Panc1 (cell line): ENCODE data around the gene APPL2. TPM values are rescaled to one million over a fixed set of nuclear protein-coding genes. Genes with fewer than 3 reads are reported as not detected.

Source experiments
- ATAC-seq: fragments of 200-7000 bp; cut with Tn5 transposase; 2 replicates; pipeline ENCODE4 v1.9.1; 2020; ENCODE audit warnings: mild to moderate bottlenecking, moderate library complexity
- BruUV-seq: library from RNA; stranded (reverse); fragments of 400-500 nt; replicated peaks from 2 replicates; lab custom pipeline; 2021; lab: Mats Ljungman, UMichigan
- CTCF ChIA-PET: fragments of 300-600 bp; sonication (Branson Sonifier 250); formaldehyde crosslinking; loops from one replicate; lab custom pipeline; 2022; ENCODE audit warnings: antibody characterized with exemption; lab: Charles Lee
- POLR2A ChIA-PET: fragments of 300-600 bp; sonication (Branson Sonifier 250); formaldehyde crosslinking; loops from one replicate; lab custom pipeline; 2022; ENCODE audit warnings: antibody characterized with exemption; lab: Charles Lee
- DNase-seq: peaks from one replicate; pipeline ENCODE4 v3.0.0-alpha.2; 2010; ENCODE audit warnings: low read depth, low spot score
- H3K27ac ChIP-seq: 2 replicates; pipeline ENCODE4 v1.5.1; 2011; ENCODE audit warnings: mild to moderate bottlenecking, low read length, inconsistent platforms
- H3K27me3 ChIP-seq: fragments of 200-500 bp; sonication (Bioruptor generic); 2 replicates; pipeline ENCODE4 v1.6.0; 2014; ENCODE audit warnings: low read length, inconsistent platforms; ENCODE audit not compliant: control insufficient read depth, insufficient read depth
- H3K36me3 ChIP-seq: fragments of 200-500 bp; sonication (Bioruptor generic); 2 replicates; pipeline ENCODE4 v1.5.1; 2014; ENCODE audit warnings: inconsistent platforms, mild to moderate bottlenecking, low read length, moderate library complexity; ENCODE audit not compliant: control insufficient read depth, insufficient read depth
- H3K4me1 ChIP-seq: 2 replicates; pipeline ENCODE4 v1.5.1; 2011; ENCODE audit warnings: inconsistent platforms, mild to moderate bottlenecking, low read length, moderate library complexity; ENCODE audit not compliant: control insufficient read depth, insufficient read depth
- H3K4me3 ChIP-seq, 2 experiments: 2 replicates each; pipeline ENCODE4 v1.5.1; 2011 to 2012; ENCODE audit warnings: low read depth in 2 of 2, low read length in 2 of 2, mild to moderate bottlenecking in 2 of 2, inconsistent platforms in 1 of 2, moderate library complexity in 1 of 2
- H3K9me3 ChIP-seq: fragments of 200-500 bp; sonication (Bioruptor generic); 2 replicates; pipeline ENCODE4 v1.5.1; 2014; ENCODE audit warnings: low read depth, mild to moderate bottlenecking, inconsistent platforms, low read length, moderate library complexity; ENCODE audit not compliant: control insufficient read depth, insufficient read depth
- CTCF ChIP-seq: fragments of 450-650 bp; IDR thresholded peaks from 2 replicates; pipeline ENCODE4 v1.5.1; 2017; ENCODE audit warnings: mild to moderate bottlenecking
- POLR2AphosphoS5 ChIP-seq: IDR thresholded peaks from 2 replicates; pipeline ENCODE4 v1.6.1; 2012; ENCODE audit warnings: mild to moderate bottlenecking, low read depth, low read length, moderate library complexity
- SIN3A ChIP-seq: IDR thresholded peaks from 2 replicates; pipeline ENCODE4 v1.6.1; 2012; ENCODE audit warnings: low read depth, mild to moderate bottlenecking, low read length, moderate library complexity, borderline replicate concordance; ENCODE audit not compliant: insufficient read depth
- TCF7L2 ChIP-seq: IDR thresholded peaks from 2 replicates; pipeline ENCODE4 v1.6.1; 2011; ENCODE audit warnings: mild to moderate bottlenecking, low read depth, low read length, inconsistent platforms
- in situ Hi-C: cut with HindIII; loops from 2 replicates; pipeline ENCODE4 v1.10.0; 2016; ENCODE audit warnings: low sequenced_read_pairs, low pct_unique_long_range_greater_than_20kb
- intact Hi-C: fragments of 100-400 bp; cut with micrococcal nuclease; formaldehyde crosslinking; loops from one replicate; pipeline ENCODE4 v1.10.0; 2022; ENCODE audit not compliant: unreplicated experiment
- total RNA-seq: library from RNA; stranded (reverse); gene quantifications from one replicate; pipeline ENCODE4 v1.2.1, GENCODE V29; 2021; ENCODE audit not compliant: unreplicated experiment
- TF ChIP-seq, protein P1 (sequence below), 2 experiments: IDR thresholded peaks; 2 replicates each; pipeline ENCODE4 v1.6.1; 2011 to 2012; ENCODE audit warnings: low read depth in 2 of 2, control low read depth in 1 of 2, low read length in 1 of 2, mild to moderate bottlenecking in 1 of 2, moderate library complexity in 1 of 2; ENCODE audit not compliant: insufficient read depth in 1 of 2

APPL2 gene
- total RNA-seq, 1 experiment from 2014 or later = 21.2 TPM

DNA sequence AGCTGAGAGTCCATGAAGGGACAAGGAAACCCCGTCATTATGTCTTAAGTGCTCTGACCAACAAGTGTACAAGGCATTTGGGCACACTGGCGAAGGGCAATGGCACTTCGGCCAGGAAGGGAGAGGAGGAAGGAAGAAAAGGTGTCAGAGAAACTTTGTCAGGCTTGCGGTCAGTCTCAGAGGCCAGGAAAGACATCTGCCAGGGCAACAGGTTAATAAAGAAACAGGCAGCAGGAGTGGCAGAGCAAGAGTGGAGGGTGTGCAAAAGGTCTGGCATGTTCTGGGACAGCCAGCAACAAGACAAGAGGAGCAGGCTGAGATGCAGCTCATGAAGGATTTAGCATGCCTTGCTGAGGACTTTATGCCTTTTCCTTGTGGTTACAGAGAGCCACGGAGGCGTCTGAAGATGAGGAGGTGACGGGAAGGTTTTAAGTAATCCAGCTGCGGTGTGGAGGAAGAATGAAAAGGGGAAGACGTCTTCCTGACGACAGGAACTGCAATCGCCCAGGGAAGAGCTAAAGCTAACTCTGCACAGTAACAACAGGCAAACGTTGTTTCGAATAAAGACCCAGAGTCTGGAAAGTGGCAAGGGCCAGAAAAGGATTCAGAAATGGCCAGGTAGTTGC lies 13.1 kb downstream of the APPL2 start:
- in situ Hi-C loops = no loop called here
- TF ChIP-seq, protein P1, sequence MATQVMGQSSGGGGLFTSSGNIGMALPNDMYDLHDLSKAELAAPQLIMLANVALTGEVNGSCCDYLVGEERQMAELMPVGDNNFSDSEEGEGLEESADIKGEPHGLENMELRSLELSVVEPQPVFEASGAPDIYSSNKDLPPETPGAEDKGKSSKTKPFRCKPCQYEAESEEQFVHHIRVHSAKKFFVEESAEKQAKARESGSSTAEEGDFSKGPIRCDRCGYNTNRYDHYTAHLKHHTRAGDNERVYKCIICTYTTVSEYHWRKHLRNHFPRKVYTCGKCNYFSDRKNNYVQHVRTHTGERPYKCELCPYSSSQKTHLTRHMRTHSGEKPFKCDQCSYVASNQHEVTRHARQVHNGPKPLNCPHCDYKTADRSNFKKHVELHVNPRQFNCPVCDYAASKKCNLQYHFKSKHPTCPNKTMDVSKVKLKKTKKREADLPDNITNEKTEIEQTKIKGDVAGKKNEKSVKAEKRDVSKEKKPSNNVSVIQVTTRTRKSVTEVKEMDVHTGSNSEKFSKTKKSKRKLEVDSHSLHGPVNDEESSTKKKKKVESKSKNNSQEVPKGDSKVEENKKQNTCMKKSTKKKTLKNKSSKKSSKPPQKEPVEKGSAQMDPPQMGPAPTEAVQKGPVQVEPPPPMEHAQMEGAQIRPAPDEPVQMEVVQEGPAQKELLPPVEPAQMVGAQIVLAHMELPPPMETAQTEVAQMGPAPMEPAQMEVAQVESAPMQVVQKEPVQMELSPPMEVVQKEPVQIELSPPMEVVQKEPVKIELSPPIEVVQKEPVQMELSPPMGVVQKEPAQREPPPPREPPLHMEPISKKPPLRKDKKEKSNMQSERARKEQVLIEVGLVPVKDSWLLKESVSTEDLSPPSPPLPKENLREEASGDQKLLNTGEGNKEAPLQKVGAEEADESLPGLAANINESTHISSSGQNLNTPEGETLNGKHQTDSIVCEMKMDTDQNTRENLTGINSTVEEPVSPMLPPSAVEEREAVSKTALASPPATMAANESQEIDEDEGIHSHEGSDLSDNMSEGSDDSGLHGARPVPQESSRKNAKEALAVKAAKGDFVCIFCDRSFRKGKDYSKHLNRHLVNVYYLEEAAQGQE (IDR thresholded peaks at IDR 0.05; ENCODE audit: insufficient read depth in 1 of 2, low read depth in 2 of 2, low read length in 1 of 2) = no peak
- TF ChIP-seq CTCF (no peak), TCF7L2 (no peak), SIN3A (no peak), POLR2AphosphoS5 (no peak)
- no peaks in the 10 kb centered on the region for H3K9me3 ChIP-seq
- no TSS peak for BruUV-seq
- ATAC-seq = no peak
- H3K27me3 ChIP-seq = no peaks in the 10 kb centered on the region
- H3K4me1 ChIP-seq = no peaks in the 10 kb centered on the region
- ChIA-PET POLR2A (no interaction called here), CTCF (interaction anchor here (0.6 to 0.7 kb wide), 2 partner anchors 9 to 70 kb away, joined by 3 to 7 read pairs; no protein-coding TSS in a partner anchor)
- H3K36me3 ChIP-seq = peaks cover 2% of the 10 kb centered on the region
- no peak for DNase-seq
- no peak overlapping the region for H3K27ac ChIP-seq
- intact Hi-C loops = no loop called here
- H3K4me3 ChIP-seq = no peak overlapping the region

- CTCF ChIA-PET = interaction anchor here (0.6 kb wide), 1 partner anchor 10 kb away, joined by 7 read pairs; no protein-coding TSS in a partner anchor
- Histone ChIP-seq H3K4me3 (no peak overlapping the region), H3K27ac (no peak overlapping the region), H3K4me1 (no peaks in the 10 kb centered on the region), H3K36me3 (no peaks in the 10 kb centered on the region; the same call in 1 of the 2 replicates), H3K27me3 (no peaks in the 10 kb centered on the region), H3K9me3 (no peaks in the 10 kb centered on the region)
- DNase-seq = no peak
- no TSS peak for BruUV-seq
- TF ChIP-seq POLR2AphosphoS5 (no peak), CTCF (no peak), TCF7L2 (no peak), SIN3A (no peak)
- TF ChIP-seq, protein P1 (IDR thresholded peaks at IDR 0.05; ENCODE audit: insufficient read depth in 1 of 2, low read depth in 2 of 2, low read length in 1 of 2) = no peak
- intact Hi-C loops = no loop called here
- in situ Hi-C loops = no loop called here
- ATAC-seq = no peak
- POLR2A ChIA-PET = no interaction called here
Measured at GRCh38 chr12:105222284-105222655, 13.7 kb downstream of the APPL2 start.
